HG02981 (cell line): ENCODE measurements around the gene LENG8.
"Not testable (repeated sequence)": the region's sequence is repeated elsewhere in the genome, so short reads cannot be mapped to it uniquely, and the experiment has no call there.

ENCODE experiments used
- ATAC-seq: cut with Tn5 transposase; IDR thresholded peaks from one replicate; pipeline ENCODE4 v1.9.1; 2021; ENCODE audit warnings: mild to moderate bottlenecking, moderate library complexity; ENCODE audit not compliant: unreplicated experiment

LENG8 gene

GRCh38 chr19:54478677-54479266 is 29.8 kb downstream of the LENG8 start:
- ATAC-seq, result no peak

GRCh38 chr19:54480051-54480450 is 31.1 kb downstream of the LENG8 start:
- ATAC-seq, result no peak

GRCh38 chr19:54481326-54481930 is 32.4 kb downstream of the LENG8 start:
- no peak for ATAC-seq

GRCh38 chr19:54482889-54483288 is 33.9 kb downstream of the LENG8 start:
- ATAC-seq, result no peak

GRCh38 chr19:54484451-54484850 is 35.5 kb downstream of the LENG8 start:
- no peak for ATAC-seq

- no peak for ATAC-seq
Measured at GRCh38 chr19:54485851-54486250, 36.9 kb downstream of the LENG8 start.

- no peak for ATAC-seq
Measured at GRCh38 chr19:54489341-54489740, 40.3 kb downstream of the LENG8 start.

GRCh38 chr19:54489766-54490165 is 40.8 kb downstream of the LENG8 start:
- ATAC-seq, result no peak

- no peak for ATAC-seq
Measured at GRCh38 chr19:54492568-54492967, 43.6 kb downstream of the LENG8 start.

GRCh38 chr19:54493056-54493455 is 44.1 kb downstream of the LENG8 start:
- not testable (repeated sequence) for ATAC-seq

GRCh38 chr19:54493967-54494585 is 45.1 kb downstream of the LENG8 start:
- no peak for ATAC-seq

GRCh38 chr19:54495284-54495683 is 46.3 kb downstream of the LENG8 start:
- not testable (repeated sequence) for ATAC-seq

GRCh38 chr19:54497747-54498450 is 48.9 kb downstream of the LENG8 start:
- ATAC-seq, result not testable (repeated sequence)

- ATAC-seq, result not testable (repeated sequence)
Measured at GRCh38 chr19:54498451-54498772, 49.4 kb downstream of the LENG8 start.

- ATAC-seq, result no peak
Measured at GRCh38 chr19:54502518-54503048, 53.6 kb downstream of the LENG8 start, which contains the start of gene LAIR2. LAIR2 (plus strand) TSS chr19:54502831; CDS start chr19:54502919, 88 bp downstream.

- not testable (repeated sequence) for ATAC-seq
Measured at GRCh38 chr19:54505542-54505941, 56.5 kb downstream of the LENG8 start.

- no peak for ATAC-seq
Measured at GRCh38 chr19:54506079-54506478, 57.1 kb downstream of the LENG8 start.

- not testable (repeated sequence) for ATAC-seq
Measured at GRCh38 chr19:54507038-54507717, 58.2 kb downstream of the LENG8 start.

- no peak for ATAC-seq
Measured at GRCh38 chr19:54507824-54508223, 58.8 kb downstream of the LENG8 start.

GRCh38 chr19:54508487-54508886 is 59.5 kb downstream of the LENG8 start:
- ATAC-seq, result not testable (repeated sequence)
